ENCODE data around the gene SPRN.

DNA sequence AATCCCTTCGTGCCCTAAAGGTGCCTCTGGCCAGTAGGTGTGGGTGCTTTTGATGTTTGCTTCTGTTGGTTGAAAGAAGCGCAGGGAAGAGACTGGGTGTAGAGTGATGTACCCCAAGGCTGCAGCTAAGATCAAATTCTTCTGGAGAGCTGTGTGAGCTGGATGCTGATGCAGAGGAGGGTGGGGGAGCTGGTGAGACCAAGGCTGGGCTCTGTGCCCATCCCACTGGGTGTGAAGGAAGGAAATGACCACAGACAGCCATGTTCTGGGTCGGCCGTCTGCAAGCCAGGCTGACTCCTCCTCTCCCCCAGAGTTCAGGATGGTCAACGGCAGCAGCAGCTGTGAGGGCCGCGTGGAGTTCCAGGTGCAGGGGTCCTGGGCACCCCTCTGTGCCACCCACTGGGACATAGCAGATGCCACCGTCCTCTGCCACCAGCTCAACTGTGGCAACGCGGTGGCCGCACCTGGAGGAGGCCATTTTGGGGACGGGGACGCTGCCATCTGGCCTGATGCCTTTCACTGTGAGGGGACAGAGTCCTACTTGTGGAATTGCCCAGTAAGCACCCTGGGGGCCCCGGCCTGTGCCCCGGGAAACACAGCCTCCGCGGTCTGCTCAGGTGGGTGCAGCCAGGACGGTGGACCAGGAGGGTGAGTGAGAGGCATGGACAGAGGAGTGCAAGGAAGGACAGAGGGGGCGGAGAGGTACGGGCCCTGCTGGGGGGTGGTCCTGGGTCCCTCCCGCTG, 34.5 kb upstream of the SPRN start:
- TF ChIP-seq, protein P1, sequence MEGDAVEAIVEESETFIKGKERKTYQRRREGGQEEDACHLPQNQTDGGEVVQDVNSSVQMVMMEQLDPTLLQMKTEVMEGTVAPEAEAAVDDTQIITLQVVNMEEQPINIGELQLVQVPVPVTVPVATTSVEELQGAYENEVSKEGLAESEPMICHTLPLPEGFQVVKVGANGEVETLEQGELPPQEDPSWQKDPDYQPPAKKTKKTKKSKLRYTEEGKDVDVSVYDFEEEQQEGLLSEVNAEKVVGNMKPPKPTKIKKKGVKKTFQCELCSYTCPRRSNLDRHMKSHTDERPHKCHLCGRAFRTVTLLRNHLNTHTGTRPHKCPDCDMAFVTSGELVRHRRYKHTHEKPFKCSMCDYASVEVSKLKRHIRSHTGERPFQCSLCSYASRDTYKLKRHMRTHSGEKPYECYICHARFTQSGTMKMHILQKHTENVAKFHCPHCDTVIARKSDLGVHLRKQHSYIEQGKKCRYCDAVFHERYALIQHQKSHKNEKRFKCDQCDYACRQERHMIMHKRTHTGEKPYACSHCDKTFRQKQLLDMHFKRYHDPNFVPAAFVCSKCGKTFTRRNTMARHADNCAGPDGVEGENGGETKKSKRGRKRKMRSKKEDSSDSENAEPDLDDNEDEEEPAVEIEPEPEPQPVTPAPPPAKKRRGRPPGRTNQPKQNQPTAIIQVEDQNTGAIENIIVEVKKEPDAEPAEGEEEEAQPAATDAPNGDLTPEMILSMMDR (IDR thresholded peaks at IDR 0.05), result no peak
- TF ChIP-seq POLR2A (IDR thresholded peaks at IDR 0.05), result no peak
- no peak for TF ChIP-seq EP300 (IDR thresholded peaks at IDR 0.05)
- no peak for TF ChIP-seq POLR2AphosphoS5 (IDR thresholded peaks at IDR 0.05)

All from upper lobe of left lung (tissue), 4 donors.